Neural progenitor cell (in vitro differentiated cells): Measurements from ENCODE around the gene BCAM. TPM values are rescaled to one million over a fixed set of nuclear protein-coding genes. Genes with fewer than 3 reads are reported as not detected.
A peak's percentile ranks its signal among the peaks of the same experiment; 100 is the strongest.

ENCODE experiments used
- DNase-seq: peaks from one replicate; pipeline ENCODE4 v3.0.0-alpha.2; 2016; ENCODE audit warnings: low spot score
- H2AFZ ChIP-seq: fragments of 200-600 bp; sonication (generic); replicated peaks from 2 replicates; pipeline ENCODE4 v1.6.1; 2016; ENCODE audit warnings: antibody characterized with exemption
- H3F3A ChIP-seq: fragments of 200-600 bp; sonication (generic); 2 replicates; pipeline ENCODE4 v1.6.1; 2016; ENCODE audit warnings: antibody characterized with exemption, low read depth
- H3K27ac ChIP-seq: fragments of 200-600 bp; sonication (generic); 2 replicates; pipeline ENCODE4 v1.5.1; 2016; ENCODE audit warnings: mild to moderate bottlenecking
- H3K27me3 ChIP-seq: fragments of 200-600 bp; sonication (generic); 2 replicates; pipeline ENCODE4 v1.6.1; 2016; ENCODE audit warnings: mild to moderate bottlenecking, moderate library complexity
- H3K36me3 ChIP-seq: fragments of 200-600 bp; sonication (generic); 2 replicates; pipeline ENCODE4 v1.5.1; 2016
- H3K4me1 ChIP-seq: fragments of 200-600 bp; sonication (generic); 2 replicates; pipeline ENCODE4 v1.6.1; 2016; ENCODE audit warnings: mixed run types
- H3K4me2 ChIP-seq: fragments of 200-600 bp; sonication (generic); 2 replicates; pipeline ENCODE4 v1.6.1; 2016
- H3K4me3 ChIP-seq: fragments of 200-600 bp; sonication (generic); 2 replicates; pipeline ENCODE4 v1.5.1; 2016
- H3K79me2 ChIP-seq: fragments of 200-600 bp; sonication (generic); 2 replicates; pipeline ENCODE4 v1.6.1; 2016; ENCODE audit warnings: low read depth
- H3K9ac ChIP-seq: fragments of 200-600 bp; sonication (generic); 2 replicates; pipeline ENCODE4 v1.6.1; 2016
- H3K9me3 ChIP-seq: fragments of 200-600 bp; sonication (generic); 2 replicates; pipeline ENCODE4 v1.5.1; 2016; ENCODE audit warnings: low read depth
- H4K20me1 ChIP-seq: fragments of 200-600 bp; sonication (generic); 2 replicates; pipeline ENCODE4 v1.6.1; 2016; ENCODE audit warnings: low read depth
- H3K27ac Mint-ChIP-seq: 3 replicates; pipeline ENCODE4 v1.8.0; 2021; ENCODE audit warnings: mixed read lengths
- H3K27me3 Mint-ChIP-seq: 2 replicates; pipeline ENCODE4 v1.8.0; 2022; ENCODE audit warnings: low read depth, mild to moderate bottlenecking, inconsistent platforms, moderate library complexity, mixed read lengths; ENCODE audit not compliant: insufficient read depth
- H3K36me3 Mint-ChIP-seq: 3 replicates; pipeline ENCODE4 v1.8.0; 2021; ENCODE audit warnings: mixed read lengths
- H3K4me1 Mint-ChIP-seq: 3 replicates; pipeline ENCODE4 v1.8.0; 2021; ENCODE audit warnings: mixed read lengths
- H3K4me3 Mint-ChIP-seq: 3 replicates; pipeline ENCODE4 v1.8.0; 2021; ENCODE audit warnings: mild to moderate bottlenecking, moderate library complexity, mixed read lengths
- H3K9me3 Mint-ChIP-seq: 3 replicates; pipeline ENCODE4 v1.8.0; 2020; ENCODE audit warnings: mixed read lengths
- CTCF ChIP-seq: fragments of 200-600 bp; sonication (generic); IDR thresholded peaks from 2 replicates; pipeline ENCODE4 v1.5.1; 2017; ENCODE audit warnings: antibody characterized with exemption, mild to moderate bottlenecking
- EZH2 ChIP-seq: fragments of 200-600 bp; sonication (generic); IDR thresholded peaks from 2 replicates; pipeline ENCODE4 v1.6.1; 2017; ENCODE audit warnings: antibody characterized with exemption, mild to moderate bottlenecking, moderate library complexity
- EZH2phosphoT487 ChIP-seq: fragments of 200-600 bp; sonication (generic); IDR thresholded peaks from 2 replicates; pipeline ENCODE4 v1.6.1; 2017; ENCODE audit warnings: antibody characterized with exemption
- total RNA-seq: library from RNA; depleted of rRNA; stranded (reverse); fragments of >200 nt; gene quantifications from 2 replicates; pipeline ENCODE4 v1.2.3, GENCODE V29; 2015; ENCODE audit warnings: low replicate concordance

Gene BCAM
- total RNA-seq, 1 donor from 2014 or later = 7.1 TPM

GRCh38 chr19:44788971-44789370, 19.9 kb upstream of the BCAM start:
- no peaks in the 10 kb centered on the region for H3K27me3 ChIP-seq
- H3K36me3 ChIP-seq = no peaks in the 10 kb centered on the region
- Mint-ChIP-seq H3K4me1 (peaks cover 10% of the 10 kb centered on the region), H3K36me3 (no peaks in the 10 kb centered on the region), H3K4me3 (no peak overlapping the region), H3K27ac (no peak overlapping the region), H3K9me3 (no peaks in the 10 kb centered on the region), H3K27me3 (peaks cover 2% of the 10 kb centered on the region)
- H4K20me1 ChIP-seq = no peaks in the 10 kb centered on the region
- no peaks in the 10 kb centered on the region for H3F3A ChIP-seq
- no peaks in the 10 kb centered on the region for H3K9me3 ChIP-seq
- no peak overlapping the region for H3K4me2 ChIP-seq
- no peak for TF ChIP-seq EZH2
- TF ChIP-seq EZH2phosphoT487 = no peak
- TF ChIP-seq CTCF = no peak
- H3K27ac ChIP-seq = no peak overlapping the region
- H2AFZ ChIP-seq = no peak overlapping the region
- H3K4me1 ChIP-seq = no peaks in the 10 kb centered on the region
- no peak overlapping the region for H3K9ac ChIP-seq
- DNase-seq = no peak
- H3K4me3 ChIP-seq = no peak overlapping the region
- H3K79me2 ChIP-seq = no peaks in the 10 kb centered on the region

GRCh38 chr19:44789943-44790483, 18.9 kb upstream of the BCAM start:
- H2AFZ ChIP-seq = no peak overlapping the region
- DNase-seq = no peak
- no peak overlapping the region for H3K9ac ChIP-seq
- peaks cover 4% of the 10 kb centered on the region for H3K4me1 Mint-ChIP-seq
- no peak overlapping the region for H3K4me2 ChIP-seq
- no peaks in the 10 kb centered on the region for H4K20me1 ChIP-seq
- peaks cover 2% of the 10 kb centered on the region for H3K27me3 Mint-ChIP-seq
- no peak for TF ChIP-seq CTCF
- no peak for TF ChIP-seq EZH2phosphoT487
- TF ChIP-seq EZH2 = no peak
- H3K27ac Mint-ChIP-seq = peak overlapping the region; percentile 66
- H3K4me1 ChIP-seq = no peaks in the 10 kb centered on the region
- H3K36me3 ChIP-seq = no peaks in the 10 kb centered on the region
- no peaks in the 10 kb centered on the region for H3K79me2 ChIP-seq
- H3K36me3 Mint-ChIP-seq = no peaks in the 10 kb centered on the region
- H3K4me3 ChIP-seq = no peak overlapping the region
- no peak overlapping the region for H3K4me3 Mint-ChIP-seq
- H3K9me3 ChIP-seq = no peaks in the 10 kb centered on the region
- H3K27ac ChIP-seq = no peak overlapping the region
- no peaks in the 10 kb centered on the region for H3K9me3 Mint-ChIP-seq
- no peaks in the 10 kb centered on the region for H3F3A ChIP-seq
- H3K27me3 ChIP-seq = no peaks in the 10 kb centered on the region

DNA sequence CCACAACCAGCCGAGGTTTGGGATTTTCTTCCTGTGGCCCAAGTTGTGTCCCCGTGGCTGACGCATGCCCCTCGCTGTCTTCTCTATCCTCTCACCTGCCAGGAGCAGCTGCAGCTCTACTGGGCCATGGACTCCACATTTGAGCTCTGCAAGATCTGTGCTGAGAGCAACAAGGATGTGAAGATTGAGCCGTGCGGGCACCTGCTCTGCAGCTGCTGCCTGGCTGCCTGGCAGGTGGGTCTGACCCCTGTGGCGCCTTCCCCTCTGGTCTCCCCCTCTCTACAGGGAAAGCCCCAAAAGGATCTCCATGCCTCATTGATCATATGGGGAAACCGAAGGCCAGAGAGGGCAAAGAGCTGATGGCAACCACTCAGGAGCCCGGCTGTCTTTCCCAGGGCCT, 16.6 kb upstream of the BCAM start:
- H3K36me3 Mint-ChIP-seq = no peaks in the 10 kb centered on the region
- TF ChIP-seq CTCF = no peak
- no peak for TF ChIP-seq EZH2phosphoT487
- TF ChIP-seq EZH2 = no peak

More for the DNA sequence above, 16.6 kb upstream of the BCAM start:
- Mint-ChIP-seq H3K9me3 (no peaks in the 10 kb centered on the region), H3K4me1 (peaks cover 18% of the 10 kb centered on the region), H3K27ac (peak overlapping the region; percentile 77), H3K27me3 (peaks cover 2% of the 10 kb centered on the region), H3K4me3 (no peak overlapping the region)
- Histone ChIP-seq H3F3A (peaks cover 5% of the 10 kb centered on the region), H3K27me3 (no peaks in the 10 kb centered on the region), H3K9ac (no peak overlapping the region), H3K4me2 (no peak overlapping the region), H3K9me3 (no peaks in the 10 kb centered on the region), H3K36me3 (no peaks in the 10 kb centered on the region), H3K27ac (no peak overlapping the region), H3K4me3 (no peak overlapping the region), H4K20me1 (no peaks in the 10 kb centered on the region), H2AFZ (no peak overlapping the region), H3K79me2 (no peaks in the 10 kb centered on the region), H3K4me1 (no peaks in the 10 kb centered on the region)
- DNase-seq = no peak
